SW480 (cell line): ENCODE data around the gene YPEL1.

ENCODE experiments used
- DNase-seq: peaks from one replicate; pipeline ENCODE4 v3.0.0-alpha.2; 2016; ENCODE audit warnings: low spot score

YPEL1 gene

DNA sequence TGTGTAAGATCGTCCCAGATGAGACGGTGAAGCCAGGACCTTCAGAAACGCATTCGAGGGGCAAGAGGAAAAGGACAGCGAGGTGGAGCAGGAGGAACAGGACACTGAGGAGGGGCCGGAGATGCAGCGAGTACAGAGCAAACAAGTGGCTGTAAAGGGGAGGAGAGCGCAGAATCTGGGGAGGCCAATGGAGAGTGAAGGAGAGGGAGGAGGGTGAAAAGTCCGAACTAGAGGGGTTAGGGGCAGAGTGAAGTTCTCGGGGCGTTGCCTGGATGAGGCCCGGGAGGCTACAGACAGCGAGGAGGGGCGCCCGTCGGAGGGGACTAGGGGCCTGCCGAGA lies 78.6 kb downstream of the YPEL1 start:
- DNase-seq, result no peak

DNA sequence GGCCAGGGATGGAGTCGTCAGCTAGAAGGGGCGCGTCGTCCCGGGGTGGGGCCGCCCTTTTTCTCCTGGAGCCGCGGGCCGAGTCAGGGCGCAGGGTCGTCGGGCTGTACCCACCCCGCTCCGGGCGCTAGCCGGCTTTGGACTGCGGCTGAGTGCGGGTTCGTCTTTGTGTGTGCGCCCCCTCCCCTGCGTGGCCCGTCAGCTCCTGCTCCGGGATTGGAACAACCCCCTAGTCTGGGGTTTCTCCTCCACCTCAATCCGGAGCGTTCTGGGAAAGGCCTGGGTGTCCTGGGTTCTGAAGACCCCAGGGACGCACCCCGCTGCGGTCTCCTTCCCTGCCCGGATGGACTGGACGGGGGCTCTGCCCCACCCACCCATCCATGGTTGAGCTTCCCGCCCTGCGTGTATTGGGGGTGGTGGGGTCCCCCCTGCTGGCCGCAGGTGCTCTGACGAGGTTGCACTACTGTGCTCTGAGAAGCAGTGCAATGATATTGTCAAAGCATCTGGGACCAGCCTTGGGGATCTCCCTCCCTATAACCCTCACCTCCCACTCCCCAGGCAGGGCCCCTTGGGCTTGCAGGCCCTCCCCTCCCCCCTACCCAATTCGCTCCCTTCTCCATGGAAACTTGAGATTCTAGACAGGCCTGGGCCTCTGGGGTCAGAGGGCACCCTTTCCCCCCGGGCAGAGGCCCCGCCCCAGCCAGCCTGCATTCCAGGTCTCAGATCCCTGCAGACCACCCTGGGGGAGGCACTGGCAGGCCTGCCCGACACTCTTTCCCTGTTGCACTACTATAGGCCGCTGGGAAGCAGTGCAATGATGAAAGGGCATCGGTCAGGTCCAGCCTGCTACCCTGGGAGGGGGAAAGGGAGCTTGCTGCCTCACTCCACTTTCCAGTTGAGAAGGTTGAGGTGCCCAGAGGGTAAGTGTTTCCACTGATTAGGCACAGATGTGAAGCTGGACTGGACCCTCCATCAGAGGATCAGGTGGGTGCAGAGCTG lies 82.7 kb downstream of the YPEL1 start:
- no peak for DNase-seq

DNA sequence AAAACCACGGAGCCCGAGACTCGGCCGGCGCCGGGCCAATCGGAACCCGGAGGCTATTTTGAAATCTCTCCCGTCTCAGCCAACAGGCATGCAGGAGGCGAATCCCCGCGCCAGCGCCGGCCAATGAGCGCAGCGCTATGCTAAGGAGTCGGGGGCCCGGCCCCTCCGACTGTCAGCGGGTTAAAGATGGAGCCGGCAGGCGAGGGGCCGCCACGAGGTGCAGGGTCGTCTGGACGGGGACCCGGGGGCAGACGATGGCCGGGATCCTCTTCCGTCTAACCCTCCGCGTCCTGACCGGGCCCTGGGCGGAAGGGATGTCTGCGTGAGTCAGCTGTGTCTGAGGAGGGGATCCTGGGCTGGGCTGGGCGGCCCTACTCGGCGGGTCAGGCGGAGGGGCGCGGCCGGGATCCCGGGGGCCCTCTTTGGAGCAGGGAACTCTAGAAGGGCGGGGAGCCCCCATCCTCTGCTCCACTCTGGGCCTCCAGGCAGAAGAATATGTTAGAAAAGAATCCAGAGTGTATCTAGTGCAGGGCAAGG lies 83.5 kb downstream of the YPEL1 start:
- peak; percentile 70 for DNase-seq

DNA sequence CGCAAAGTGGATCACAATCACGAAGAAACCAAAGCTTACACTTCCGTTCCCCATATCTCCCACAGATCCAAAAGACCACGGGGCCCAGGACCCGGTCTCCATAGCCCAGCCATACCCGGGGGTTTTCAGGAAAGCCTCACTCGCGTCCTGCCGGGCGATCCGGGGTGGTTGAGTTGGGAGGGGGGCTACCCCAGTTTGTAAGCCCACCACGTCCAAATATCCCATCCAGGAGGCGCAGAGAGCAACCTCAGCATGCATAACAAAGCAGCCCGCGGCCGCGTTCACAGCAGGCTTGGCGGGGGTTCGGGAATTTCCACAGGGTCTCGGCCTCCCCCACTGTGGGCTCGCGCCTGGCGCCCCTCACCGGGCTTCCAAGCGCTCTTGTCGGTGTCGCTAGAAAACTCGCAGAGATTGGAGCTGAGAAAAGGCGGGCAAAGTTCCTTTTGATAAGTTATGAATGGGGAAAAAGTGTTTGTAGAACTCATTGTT lies 84.0 kb downstream of the YPEL1 start:
- no peak for DNase-seq

DNA sequence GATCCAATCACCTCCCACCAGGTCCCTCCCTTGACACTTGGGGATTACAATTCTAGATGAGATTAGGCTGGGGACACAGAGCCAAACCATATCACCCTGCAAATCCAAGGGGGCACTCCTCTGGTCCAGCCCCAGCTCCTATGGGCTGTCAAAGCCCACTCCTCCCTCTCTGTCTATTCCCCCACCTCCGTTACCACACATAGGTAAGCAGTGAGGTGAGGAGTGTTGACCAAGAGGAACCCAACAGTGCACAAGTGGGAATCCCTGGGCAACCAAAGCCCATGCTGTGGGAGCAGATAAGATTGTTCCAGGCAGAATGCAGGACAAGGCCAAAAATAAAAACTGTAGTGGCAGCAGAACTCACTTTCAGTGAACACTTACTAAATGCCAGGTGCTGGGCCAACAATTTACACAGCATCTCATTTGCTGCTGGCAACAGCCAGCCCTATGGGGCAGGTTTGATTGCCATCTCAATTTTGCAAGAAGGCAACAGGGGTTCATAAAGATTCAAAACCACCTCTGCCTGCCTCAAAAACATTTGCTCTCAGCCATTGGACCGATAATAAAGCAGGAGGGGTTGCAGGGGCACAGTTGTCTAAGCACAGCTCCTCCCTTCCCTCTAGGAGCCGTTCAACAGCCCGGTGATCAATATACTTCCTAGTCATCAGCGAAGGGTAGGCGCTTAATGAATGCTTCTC lies 84.6 kb downstream of the YPEL1 start:
- no peak for DNase-seq

DNA sequence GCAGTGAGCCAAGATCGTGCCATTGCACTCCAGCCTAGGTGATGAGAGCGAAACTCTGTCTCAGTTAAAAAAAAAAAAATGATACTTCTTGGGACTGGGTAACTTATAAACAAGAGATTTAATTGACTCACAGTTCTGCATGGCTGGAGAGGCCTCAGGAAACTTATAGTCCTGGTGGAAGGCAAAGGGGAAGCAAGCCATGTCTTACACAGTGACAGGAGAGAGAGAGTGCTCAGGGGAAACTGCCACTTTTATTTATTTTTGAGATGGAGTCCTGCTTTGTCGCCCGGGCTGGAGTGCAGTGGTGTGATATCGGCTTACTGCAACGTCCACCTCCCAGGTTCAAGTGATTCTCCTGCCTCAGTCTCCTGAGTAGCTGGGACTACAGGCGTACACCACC lies 85.3 kb downstream of the YPEL1 start:
- no peak for DNase-seq
